DOHH2 (cell line): ENCODE data around the gene SEC14L3.

Experiments
- EZH2phosphoT487 ChIP-seq: fragments of 200-600 bp; sonication (generic); IDR thresholded peaks from 2 replicates; pipeline ENCODE4 v1.6.1; 2017; ENCODE audit warnings: borderline replicate concordance, mild to moderate bottlenecking, antibody characterized with exemption, low read length, moderate library complexity, mixed read lengths
- TF ChIP-seq, protein P1 (sequence below): fragments of 200-600 bp; sonication (generic); IDR thresholded peaks from one replicate; pipeline ENCODE4 v1.5.1; 2014; ENCODE audit warnings: antibody characterized with exemption, mild to moderate bottlenecking, low read depth, low read length; ENCODE audit not compliant: poor library complexity, severe bottlenecking

GRCh38 chr22:30513462-30513861, 41.6 kb upstream of the SEC14L3 start:
- TF ChIP-seq, protein P1, sequence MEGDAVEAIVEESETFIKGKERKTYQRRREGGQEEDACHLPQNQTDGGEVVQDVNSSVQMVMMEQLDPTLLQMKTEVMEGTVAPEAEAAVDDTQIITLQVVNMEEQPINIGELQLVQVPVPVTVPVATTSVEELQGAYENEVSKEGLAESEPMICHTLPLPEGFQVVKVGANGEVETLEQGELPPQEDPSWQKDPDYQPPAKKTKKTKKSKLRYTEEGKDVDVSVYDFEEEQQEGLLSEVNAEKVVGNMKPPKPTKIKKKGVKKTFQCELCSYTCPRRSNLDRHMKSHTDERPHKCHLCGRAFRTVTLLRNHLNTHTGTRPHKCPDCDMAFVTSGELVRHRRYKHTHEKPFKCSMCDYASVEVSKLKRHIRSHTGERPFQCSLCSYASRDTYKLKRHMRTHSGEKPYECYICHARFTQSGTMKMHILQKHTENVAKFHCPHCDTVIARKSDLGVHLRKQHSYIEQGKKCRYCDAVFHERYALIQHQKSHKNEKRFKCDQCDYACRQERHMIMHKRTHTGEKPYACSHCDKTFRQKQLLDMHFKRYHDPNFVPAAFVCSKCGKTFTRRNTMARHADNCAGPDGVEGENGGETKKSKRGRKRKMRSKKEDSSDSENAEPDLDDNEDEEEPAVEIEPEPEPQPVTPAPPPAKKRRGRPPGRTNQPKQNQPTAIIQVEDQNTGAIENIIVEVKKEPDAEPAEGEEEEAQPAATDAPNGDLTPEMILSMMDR = no peak
- TF ChIP-seq EZH2phosphoT487 = no peak
